H9 (cell line): ENCODE data around the gene CCDC85A. TPM values are rescaled to one million over a fixed set of nuclear protein-coding genes. Genes with fewer than 3 reads are reported as not detected.

Source experiments
- DNase-seq: peaks from one replicate; pipeline ENCODE4 v3.0.0-alpha.2; 2017
- H2AFZ ChIP-seq: one replicate; pipeline ENCODE4 v1.6.1; 2013; ENCODE audit warnings: mild to moderate bottlenecking, low read length, control low read depth, moderate library complexity
- H2AK5ac ChIP-seq: 2 replicates; pipeline ENCODE4 v1.6.1; 2013; ENCODE audit warnings: low read length, control low read depth, mixed read lengths; ENCODE audit not compliant: insufficient read length
- H2BK120ac ChIP-seq: one replicate; pipeline ENCODE4 v1.6.1; 2013; ENCODE audit warnings: low read depth, mild to moderate bottlenecking, low read length, control low read depth, inconsistent platforms; ENCODE audit not compliant: poor library complexity, severe bottlenecking
- H2BK12ac ChIP-seq: 2 replicates; pipeline ENCODE4 v1.6.1; 2013; ENCODE audit warnings: low read length, control low read depth, mixed read lengths, low read depth; ENCODE audit not compliant: insufficient read length
- H2BK15ac ChIP-seq: 2 replicates; pipeline ENCODE4 v1.6.1; 2013; ENCODE audit warnings: low read depth, low read length, control low read depth
- H2BK20ac ChIP-seq: one replicate; pipeline ENCODE4 v1.6.1; 2013; ENCODE audit warnings: low read depth, mild to moderate bottlenecking, low read length, control low read depth, inconsistent platforms; ENCODE audit not compliant: poor library complexity, severe bottlenecking
- H2BK5ac ChIP-seq: 2 replicates; pipeline ENCODE4 v1.6.1; 2013; ENCODE audit warnings: low read length, control low read depth, mixed read lengths; ENCODE audit not compliant: insufficient read length
- H3K14ac ChIP-seq: 2 replicates; pipeline ENCODE4 v1.6.1; 2013; ENCODE audit warnings: low read length, control low read depth; ENCODE audit not compliant: insufficient read depth
- H3K18ac ChIP-seq: 2 replicates; pipeline ENCODE4 v1.6.1; 2013; ENCODE audit warnings: low read depth, mild to moderate bottlenecking, mixed read lengths, low read length, control low read depth; ENCODE audit not compliant: insufficient read length
- H3K23ac ChIP-seq: 2 replicates; pipeline ENCODE4 v1.6.1; 2013; ENCODE audit warnings: low read length, control low read depth, mixed read lengths, low read depth; ENCODE audit not compliant: insufficient read length
- H3K23me2 ChIP-seq: 2 replicates; pipeline ENCODE4 v1.6.1; 2013; ENCODE audit warnings: low read depth, mild to moderate bottlenecking, mixed read lengths, low read length, control low read depth; ENCODE audit not compliant: insufficient read length, poor library complexity, severe bottlenecking
- H3K27ac ChIP-seq: 2 replicates; pipeline ENCODE4 v1.5.1; 2013; ENCODE audit warnings: low read length, control low read depth, mixed read lengths, low read depth; ENCODE audit not compliant: insufficient read length
- H3K27me3 ChIP-seq: 2 replicates; pipeline ENCODE4 v1.6.1; 2013; ENCODE audit warnings: low read length, control low read depth, inconsistent platforms; ENCODE audit not compliant: insufficient read depth
- H3K4ac ChIP-seq: 2 replicates; pipeline ENCODE4 v1.6.1; 2013; ENCODE audit warnings: low read depth, mild to moderate bottlenecking, control low read depth, inconsistent platforms, low read length, moderate library complexity
- H3K4me1 ChIP-seq: 2 replicates; pipeline ENCODE4 v1.6.1; 2013; ENCODE audit warnings: low read length, control low read depth, inconsistent platforms; ENCODE audit not compliant: insufficient read depth
- H3K4me2 ChIP-seq: 2 replicates; pipeline ENCODE4 v1.6.1; 2013; ENCODE audit warnings: low read length, control low read depth, mixed read lengths; ENCODE audit not compliant: insufficient read length, insufficient read depth
- H3K56ac ChIP-seq: 2 replicates; pipeline ENCODE4 v1.6.1; 2013; ENCODE audit warnings: low read depth, mild to moderate bottlenecking, mixed read lengths, low read length, control low read depth; ENCODE audit not compliant: insufficient read length
- H3K79me1 ChIP-seq: 2 replicates; pipeline ENCODE4 v1.6.1; 2013; ENCODE audit warnings: low read depth, mild to moderate bottlenecking, moderate library complexity, low read length, control low read depth, inconsistent platforms; ENCODE audit not compliant: insufficient read depth, poor library complexity, severe bottlenecking
- H3K79me2 ChIP-seq: 2 replicates; pipeline ENCODE4 v1.6.1; 2013; ENCODE audit warnings: low read length, control low read depth, inconsistent platforms; ENCODE audit not compliant: insufficient read depth
- H3K9ac ChIP-seq: 2 replicates; pipeline ENCODE4 v1.6.1; 2013; ENCODE audit warnings: low read length, control low read depth, mixed read lengths; ENCODE audit not compliant: insufficient read length; ENCODE audit errors: extremely low read depth
- H3K9me3 ChIP-seq: one replicate; pipeline ENCODE4 v1.6.1; 2013; ENCODE audit warnings: low read depth, low read length, inconsistent platforms; ENCODE audit not compliant: control insufficient read depth
- H3T11ph ChIP-seq: one replicate; pipeline ENCODE4 v1.6.1; 2013; ENCODE audit warnings: mild to moderate bottlenecking, low read length, control low read depth, inconsistent platforms
- H4K20me1 ChIP-seq: one replicate; pipeline ENCODE4 v1.6.1; 2013; ENCODE audit not compliant: control insufficient read depth, insufficient read length, insufficient read depth
- H4K5ac ChIP-seq: 2 replicates; pipeline ENCODE4 v1.6.1; 2013; ENCODE audit warnings: low read depth, mild to moderate bottlenecking, mixed read lengths, low read length, control low read depth; ENCODE audit not compliant: insufficient read length
- H4K8ac ChIP-seq: replicated peaks from 2 replicates; pipeline ENCODE4 v1.6.1; 2013; ENCODE audit warnings: low read length, control low read depth, mixed read lengths, low read depth; ENCODE audit not compliant: insufficient read length
- H4K91ac ChIP-seq: 2 replicates; pipeline ENCODE4 v1.6.1; 2013; ENCODE audit warnings: low read depth, mild to moderate bottlenecking, moderate library complexity, mixed read lengths, low read length, control low read depth; ENCODE audit not compliant: insufficient read length
- H3K27ac Mint-ChIP-seq, 3 experiments: 2 replicates in 2 of 3; 3 replicates in 1 of 3; pipeline ENCODE4 v1.8.0; 2020 to 2021; ENCODE audit warnings: mixed read lengths in 3 of 3, mild to moderate bottlenecking in 1 of 3, moderate library complexity in 1 of 3
- H3K27me3 Mint-ChIP-seq: 2 replicates; pipeline ENCODE4 v1.8.0; 2021; ENCODE audit warnings: low read depth, mild to moderate bottlenecking, moderate library complexity, mixed read lengths
- H3K36me3 Mint-ChIP-seq, 3 experiments: 2 replicates in 2 of 3; 3 replicates in 1 of 3; pipeline ENCODE4 v1.8.0; 2020 to 2021; ENCODE audit warnings: low read depth in 3 of 3, mixed read lengths in 3 of 3; ENCODE audit not compliant: insufficient read depth in 1 of 3
- H3K4me1 Mint-ChIP-seq, 2 experiments: 2 replicates each; pipeline ENCODE4 v1.8.0; 2020; ENCODE audit warnings: mixed read lengths in 2 of 2
- H3K4me3 Mint-ChIP-seq, 2 experiments: 2 replicates in 1 of 2; 3 replicates in 1 of 2; pipeline ENCODE4 v1.8.0; 2020 to 2021; ENCODE audit warnings: mild to moderate bottlenecking in 2 of 2, mixed read lengths in 2 of 2, moderate library complexity in 1 of 2
- H3K9me3 Mint-ChIP-seq, 2 experiments: 2 replicates in 1 of 2; 3 replicates in 1 of 2; pipeline ENCODE4 v1.8.0; 2020; ENCODE audit warnings: mild to moderate bottlenecking in 2 of 2, mixed read lengths in 2 of 2, moderate library complexity in 1 of 2
- WGBS: extraction: QIAGEN DNeasy Blood & Tissue Kit; methylation state at CpG from one replicate; pipeline ENCODE4 v1.1.7; 2013; ENCODE audit warnings: missing lambda C conversion rate, low lambda C conversion rate, mixed read lengths; ENCODE audit not compliant: insufficient read length; ENCODE audit errors: extremely low coverage; 5-methylcytosine and 5-hydroxymethylcytosine counted together
- total RNA-seq: library from RNA; stranded (reverse); gene quantifications from 2 replicates; pipeline ENCODE4 v1.2.1, GENCODE V29; 2021
- TF ChIP-seq, protein P1 (sequence below): fragments of 200-600 bp; sonication (generic); conservative IDR thresholded peaks from 3 replicates; pipeline ENCODE4 v1.8.0; 2021; ENCODE audit warnings: antibody characterized with exemption, mild to moderate bottlenecking

The CCDC85A gene
- total RNA-seq, 1 experiment from 2014 or later = 0.17 TPM

DNA sequence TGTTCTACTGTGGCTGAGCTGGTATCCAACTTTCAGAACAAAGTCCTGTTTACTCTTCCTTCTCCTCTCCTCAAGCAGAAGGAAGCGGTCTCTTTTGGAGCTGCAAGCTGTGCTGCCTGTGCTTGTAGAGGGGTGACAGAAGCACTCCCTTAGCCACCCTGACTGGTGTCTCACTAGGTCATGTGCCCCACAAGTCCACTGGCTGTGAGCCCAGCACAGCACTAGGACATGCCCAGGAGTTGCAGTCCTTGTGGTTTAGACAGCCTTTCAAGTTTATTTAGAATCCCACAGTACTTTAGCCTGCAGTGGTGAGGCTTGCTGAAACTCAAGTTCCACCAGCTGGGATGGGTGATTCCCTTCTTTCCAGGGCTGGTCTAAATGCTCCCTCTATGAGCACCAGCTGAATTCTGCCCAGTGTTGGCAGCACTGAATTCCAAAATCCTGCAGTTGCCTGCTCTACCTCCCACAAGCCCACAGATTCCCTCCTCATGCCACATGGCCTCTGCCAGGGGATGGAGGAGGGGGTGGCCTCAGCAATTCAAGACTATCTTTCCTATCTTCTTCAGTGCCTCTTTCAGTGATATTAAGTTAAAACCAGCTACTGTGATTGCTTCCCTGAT lies 61.2 kb downstream of the CCDC85A start:
- no peak overlapping the region for H3K4me3 Mint-ChIP-seq
- WGBS = no CpG with 5 or more reads among the region's 1 CpG
- no peak overlapping the region for H2BK20ac ChIP-seq
- no peaks in the 10 kb centered on the region for H3K79me2 ChIP-seq
- peaks cover 10 to 20% of the 10 kb centered on the region in 2 experiments; a peak in 4 of 5 replicates for H3K9me3 Mint-ChIP-seq
- no peak overlapping the region for H2BK5ac ChIP-seq
- no peaks in the 10 kb centered on the region for H3K79me1 ChIP-seq
- no peaks in the 10 kb centered on the region for H3K9me3 ChIP-seq
- TF ChIP-seq, protein P1, sequence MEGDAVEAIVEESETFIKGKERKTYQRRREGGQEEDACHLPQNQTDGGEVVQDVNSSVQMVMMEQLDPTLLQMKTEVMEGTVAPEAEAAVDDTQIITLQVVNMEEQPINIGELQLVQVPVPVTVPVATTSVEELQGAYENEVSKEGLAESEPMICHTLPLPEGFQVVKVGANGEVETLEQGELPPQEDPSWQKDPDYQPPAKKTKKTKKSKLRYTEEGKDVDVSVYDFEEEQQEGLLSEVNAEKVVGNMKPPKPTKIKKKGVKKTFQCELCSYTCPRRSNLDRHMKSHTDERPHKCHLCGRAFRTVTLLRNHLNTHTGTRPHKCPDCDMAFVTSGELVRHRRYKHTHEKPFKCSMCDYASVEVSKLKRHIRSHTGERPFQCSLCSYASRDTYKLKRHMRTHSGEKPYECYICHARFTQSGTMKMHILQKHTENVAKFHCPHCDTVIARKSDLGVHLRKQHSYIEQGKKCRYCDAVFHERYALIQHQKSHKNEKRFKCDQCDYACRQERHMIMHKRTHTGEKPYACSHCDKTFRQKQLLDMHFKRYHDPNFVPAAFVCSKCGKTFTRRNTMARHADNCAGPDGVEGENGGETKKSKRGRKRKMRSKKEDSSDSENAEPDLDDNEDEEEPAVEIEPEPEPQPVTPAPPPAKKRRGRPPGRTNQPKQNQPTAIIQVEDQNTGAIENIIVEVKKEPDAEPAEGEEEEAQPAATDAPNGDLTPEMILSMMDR = no peak
- no peak overlapping the region for H3K23ac ChIP-seq
- DNase-seq = no peak
- H4K5ac ChIP-seq = no peak overlapping the region
- no peaks in the 10 kb centered on the region for H3K27me3 ChIP-seq
- peaks cover 3% of the 10 kb centered on the region for H3K27me3 Mint-ChIP-seq
- H2BK120ac ChIP-seq = no peak overlapping the region
- H3K4me1 ChIP-seq = no peaks in the 10 kb centered on the region
- H2AFZ ChIP-seq = no peak overlapping the region
- peaks cover 0 to 4% (median 0%) of the 10 kb centered on the region in 3 experiments; a peak in 1 of 7 replicates for H3K36me3 Mint-ChIP-seq
- H3K27ac Mint-ChIP-seq = no peak overlapping the region
- H3K9ac ChIP-seq = no peak overlapping the region
- H3K14ac ChIP-seq = no peak overlapping the region; the same call in 1 of the 2 replicates
- no peaks in the 10 kb centered on the region for H4K20me1 ChIP-seq
- H2AK5ac ChIP-seq = no peak overlapping the region
- no peaks in the 10 kb centered on the region for H3K23me2 ChIP-seq
- H3K4ac ChIP-seq = no peak overlapping the region
- no peak overlapping the region for H2BK12ac ChIP-seq
- H3T11ph ChIP-seq = no peak overlapping the region
- no peaks in the 10 kb centered on the region for H3K4me1 Mint-ChIP-seq
- H2BK15ac ChIP-seq = no peak overlapping the region
- no peak overlapping the region for H4K8ac ChIP-seq
- H4K91ac ChIP-seq = no peak overlapping the region
- no peak overlapping the region for H3K56ac ChIP-seq
- no peak overlapping the region for H3K18ac ChIP-seq
- no peak overlapping the region for H3K27ac ChIP-seq
- no peak overlapping the region for H3K4me2 ChIP-seq
